HepG2 (cell line): ENCODE data around the gene DGAT2L6. TPM values are rescaled to one million over a fixed set of nuclear protein-coding genes. Genes with fewer than 3 reads are reported as not detected.

Experiments used
- ATAC-seq: fragments of 200-7000 bp; cut with Tn5 transposase; 3 replicates; pipeline ENCODE4 v1.9.1; 2020; ENCODE audit warnings: mild to moderate bottlenecking, moderate library complexity
- BruUV-seq: library from RNA; stranded (reverse); fragments of 400-500 nt; replicated peaks from 2 replicates; lab custom pipeline; 2021; lab: Mats Ljungman, UMichigan
- CTCF ChIA-PET: fragments of 300-600 bp; formaldehyde crosslinking; extraction: SDS; loops from one replicate; lab custom pipeline; 2021; ENCODE audit warnings: low total read pairs, inconsistent platforms, low intra/inter-chr PET ratio; lab: Yijun Ruan, JAX
- POLR2A ChIA-PET: fragments of 350-600 bp; sonication (Branson Sonifier 250); formaldehyde crosslinking; loops from one replicate; lab custom pipeline; 2020; ENCODE audit warnings: antibody characterized with exemption, inconsistent platforms; lab: Yijun Ruan, JAX
- DNase-seq: peaks from one replicate; pipeline ENCODE4 v3.0.0-alpha.2; 2015; ENCODE audit warnings: low spot score
- FAIRE-seq: peaks from 3 replicates; lab custom pipeline; 2011; peaks lifted over from hg19 to GRCh38; lab: Jason Lieb, UNC
- H2AFZ ChIP-seq: one replicate; pipeline ENCODE4 v1.6.1; 2011; ENCODE audit warnings: low read length, inconsistent platforms
- H3K27ac ChIP-seq: fragments of 300-600 bp; 3 replicates; pipeline ENCODE4 v1.8.0; 2011; ENCODE audit warnings: mixed run types, mild to moderate bottlenecking, mixed read lengths, low read length, inconsistent platforms; ENCODE audit not compliant: insufficient read depth; ENCODE audit errors: extremely low read length
- H3K27me3 ChIP-seq, 2 experiments: fragments of 200-600 bp in 1 of 2; 2 replicates in 1 of 2; 3 replicates in 1 of 2; pipeline versions ENCODE4 v1.6.0 to v1.8.0; 2011; ENCODE audit warnings: low read length in 2 of 2, mild to moderate bottlenecking in 2 of 2, moderate library complexity in 2 of 2, inconsistent platforms in 1 of 2; ENCODE audit not compliant: insufficient read depth in 2 of 2, control insufficient read depth in 1 of 2
- H3K36me3 ChIP-seq, 2 experiments: fragments of 200-600 bp in 1 of 2; replicated peaks in 1 of 2; 2 replicates in 1 of 2; 3 replicates in 1 of 2; pipeline versions ENCODE4 v1.5.1 to v1.8.0; 2011; ENCODE audit warnings: low read length in 2 of 2, inconsistent platforms in 1 of 2; ENCODE audit not compliant: insufficient read depth in 2 of 2, control insufficient read depth in 1 of 2
- H3K4me1 ChIP-seq: 2 replicates; pipeline ENCODE4 v1.5.1; 2012; ENCODE audit warnings: low read length, inconsistent platforms; ENCODE audit not compliant: insufficient read depth
- H3K4me2 ChIP-seq: 2 replicates; pipeline ENCODE4 v1.6.0; 2011; ENCODE audit warnings: low read depth, low read length, inconsistent platforms
- H3K4me3 ChIP-seq, 3 experiments: fragments of 200-600 bp in 1 of 3; sonication (generic), shearing (Covaris generic) in 1 of 3; replicated peaks in 1 of 3; 2 replicates each; pipeline ENCODE4 v1.5.1; 2011 to 2016; ENCODE audit warnings: low read length in 3 of 3, inconsistent platforms in 2 of 3, low read depth in 2 of 3, mild to moderate bottlenecking in 2 of 3, control low read depth in 1 of 3, mixed read lengths in 1 of 3; ENCODE audit not compliant: insufficient read depth in 1 of 3
- H3K79me2 ChIP-seq: one replicate; pipeline ENCODE4 v1.6.1; 2011; ENCODE audit warnings: low read length, inconsistent platforms; ENCODE audit not compliant: insufficient read depth
- H3K9ac ChIP-seq: 2 replicates; pipeline ENCODE4 v1.6.0; 2011; ENCODE audit warnings: mild to moderate bottlenecking, low read depth, low read length, inconsistent platforms; ENCODE audit not compliant: insufficient read depth
- H3K9me3 ChIP-seq: 2 replicates; pipeline ENCODE4 v1.5.1; 2012; ENCODE audit warnings: mild to moderate bottlenecking, low read length
- H4K20me1 ChIP-seq: 2 replicates; pipeline ENCODE4 v1.6.0; 2011; ENCODE audit warnings: inconsistent platforms, mild to moderate bottlenecking, low read length, moderate library complexity; ENCODE audit not compliant: insufficient read depth
- CBX1 ChIP-seq: IDR thresholded peaks from one replicate; pipeline ENCODE4 v1.6.1; 2016; ENCODE audit warnings: antibody characterized with exemption, low read depth
- CREB3 ChIP-seq: sonication (generic); formaldehyde crosslinking; IDR thresholded peaks from 2 replicates; pipeline ENCODE4 v1.5.0; 2020; ENCODE audit warnings: missing genetic modification reagents
- RXRB ChIP-seq: IDR thresholded peaks from 2 replicates; pipeline ENCODE4 v1.6.1; 2016; ENCODE audit warnings: borderline replicate concordance, missing genetic modification reagents, missing compliant biosample characterization
- SMYD3 ChIP-seq: sonication (generic); formaldehyde crosslinking; IDR thresholded peaks from 2 replicates; pipeline ENCODE4 v1.8.1; 2023; ENCODE audit warnings: mild to moderate bottlenecking, missing genetic modification reagents
- ZFX ChIP-seq: sonication (generic); formaldehyde crosslinking; IDR thresholded peaks from 2 replicates; pipeline ENCODE4 v1.4.0; 2020; ENCODE audit warnings: mild to moderate bottlenecking, low read depth, missing genetic modification reagents, moderate library complexity
- ZNF407 ChIP-seq: sonication (generic); formaldehyde crosslinking; IDR thresholded peaks from one replicate; pipeline ENCODE4 v1.5.1; 2020; ENCODE audit warnings: mild to moderate bottlenecking, missing genetic modification reagents; ENCODE audit errors: not compliant biosample characterization
- ZNF513 ChIP-seq: sonication (generic); formaldehyde crosslinking; conservative IDR thresholded peaks from 2 replicates; pipeline ENCODE4 v1.5.0; 2020; ENCODE audit warnings: missing genetic modification reagents
- ZNF543 ChIP-seq: sonication (generic); formaldehyde crosslinking; IDR thresholded peaks from 2 replicates; pipeline ENCODE4 v1.4.0; 2020; ENCODE audit warnings: mild to moderate bottlenecking, missing genetic modification reagents
- ZNF737 ChIP-seq: sonication (generic); formaldehyde crosslinking; IDR thresholded peaks from 2 replicates; pipeline ENCODE4 v1.5.0; 2020; ENCODE audit warnings: missing genetic modification reagents, mild to moderate bottlenecking, borderline replicate concordance
- ZNF782 ChIP-seq: sonication (generic); formaldehyde crosslinking; IDR thresholded peaks from 2 replicates; pipeline ENCODE4 v1.4.0; 2020; ENCODE audit warnings: missing genetic modification reagents, mild to moderate bottlenecking, borderline replicate concordance
- ZSCAN9 ChIP-seq: IDR thresholded peaks from 2 replicates; pipeline ENCODE4 v1.6.1; 2016; ENCODE audit warnings: borderline replicate concordance
- WGBS: methylation state at CpG from one replicate; pipeline ENCODE4 v1.1.6; 2017; ENCODE audit warnings: low lambda C conversion rate; 5-methylcytosine and 5-hydroxymethylcytosine counted together
- in situ Hi-C: cut with HindIII; loops from 2 replicates; pipeline ENCODE4 v1.10.0; 2017; ENCODE audit warnings: low pct_unique_long_range_greater_than_20kb; ENCODE audit not compliant: extremely low pct_ligation_motif_present
- intact Hi-C: fragments of 100-400 bp; cut with micrococcal nuclease; formaldehyde crosslinking; loops from one replicate; pipeline ENCODE4 v1.10.0; 2022; ENCODE audit not compliant: unreplicated experiment
- polyA plus RNA-seq, 8 experiments: library from polyadenylated mRNA; depleted of rRNA in 3 of 8; stranded (reverse) in 7 of 8; unstranded in 1 of 8; fragments of >200 nt; fragmentation: Illumina TruSeq in 4 of 8; extraction: Trizol in 4 of 8; gene quantifications; 2 replicates each; pipeline versions ENCODE4 v1.2.1 to v1.2.3, GENCODE V29; 2011 to 2016; ENCODE audit warnings: low read depth in 4 of 8, missing spikeins in 1 of 8, mixed read lengths in 1 of 8; ENCODE audit not compliant: insufficient read depth in 1 of 8
- total RNA-seq, 5 experiments: library from RNA; depleted of rRNA; stranded (reverse); fragments of >200 nt; fragmentation: Illumina TruSeq; extraction: Trizol; gene quantifications; 2 replicates each; pipeline ENCODE4 v1.2.3, GENCODE V29; 2016; ENCODE audit warnings: low read depth in 1 of 5

The DGAT2L6 gene
- total and polyA plus RNA-seq, 2 of the 13 experiments (the other 11 are each of a cell fraction or from before 2014, with no cell fraction given), result not detected

GRCh38 chrX:70247252-70247651 lies 70.0 kb downstream of the DGAT2L6 start:
- ChIA-PET POLR2A (no interaction called here), CTCF (no interaction called here)
- 47% methylated on average over 2 of the region's 2 CpGs for WGBS
- no peak for ATAC-seq
- no peak overlapping the region for H2AFZ ChIP-seq
- no peaks in the 10 kb centered on the region for H3K4me1 ChIP-seq
- no peak for DNase-seq
- H3K27ac ChIP-seq, result no peak overlapping the region
- no peak for TF ChIP-seq ZNF543 (CRISPR knock-in tag)
- TF ChIP-seq CREB3, result no peak
- no peak for TF ChIP-seq ZNF737 (CRISPR knock-in tag)
- no peak for TF ChIP-seq ZSCAN9 (CRISPR knock-in tag)
- no peak for TF ChIP-seq RXRB (CRISPR knock-in tag)
- TF ChIP-seq ZNF782, result no peak
- TF ChIP-seq ZNF407, result no peak
- no peak for TF ChIP-seq ZNF513
- no peak for TF ChIP-seq SMYD3 (CRISPR knock-in tag)
- TF ChIP-seq ZFX (CRISPR knock-in tag), result no peak
- TF ChIP-seq CBX1, result no peak
- H3K4me2 ChIP-seq, result no peak overlapping the region
- FAIRE-seq, result no peak
- no peaks in the 10 kb centered on the region for H3K9me3 ChIP-seq
- H4K20me1 ChIP-seq, result no peaks in the 10 kb centered on the region
- no peaks in the 10 kb centered on the region for H3K27me3 ChIP-seq
- BruUV-seq, result no TSS peak
- no peak overlapping the region for H3K4me3 ChIP-seq
- H3K9ac ChIP-seq, result no peak overlapping the region
- intact Hi-C loops (no loop called here), in situ Hi-C loops (no loop called here)
- H3K36me3 ChIP-seq, result no peaks in the 10 kb centered on the region
- H3K79me2 ChIP-seq, result no peaks in the 10 kb centered on the region
